DMS114 treated with DMSO at 0.1 percent for 48 hours (cell line): Measurements from ENCODE around the gene IL11RA.

Experiments
- DNase-seq: peaks from one replicate; lab custom pipeline; 2025; ENCODE audit not compliant: unreplicated experiment; lab: John Stamatoyannopoulos, UW

Gene IL11RA

DNA sequence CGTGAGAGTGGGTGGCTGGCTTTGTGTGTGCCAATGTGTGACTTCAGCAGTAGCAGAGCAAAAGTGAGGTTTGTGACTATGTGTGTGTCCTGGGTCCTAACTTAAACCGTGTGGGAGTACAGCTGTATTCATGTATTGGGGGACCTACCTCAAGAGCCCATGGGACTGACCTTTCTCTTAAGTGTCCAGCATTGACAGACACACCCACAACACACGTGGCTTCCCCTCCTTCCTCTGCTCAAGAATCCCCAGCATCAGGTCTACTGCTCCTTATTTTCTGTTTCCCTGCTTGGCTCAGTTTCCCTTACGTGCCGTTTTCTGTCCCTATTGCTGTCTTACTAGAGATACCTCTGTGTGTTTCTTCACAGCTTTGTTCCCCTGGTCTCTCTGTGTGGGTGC, 616 bp downstream of the IL11RA start:
- no peak for DNase-seq

DNA sequence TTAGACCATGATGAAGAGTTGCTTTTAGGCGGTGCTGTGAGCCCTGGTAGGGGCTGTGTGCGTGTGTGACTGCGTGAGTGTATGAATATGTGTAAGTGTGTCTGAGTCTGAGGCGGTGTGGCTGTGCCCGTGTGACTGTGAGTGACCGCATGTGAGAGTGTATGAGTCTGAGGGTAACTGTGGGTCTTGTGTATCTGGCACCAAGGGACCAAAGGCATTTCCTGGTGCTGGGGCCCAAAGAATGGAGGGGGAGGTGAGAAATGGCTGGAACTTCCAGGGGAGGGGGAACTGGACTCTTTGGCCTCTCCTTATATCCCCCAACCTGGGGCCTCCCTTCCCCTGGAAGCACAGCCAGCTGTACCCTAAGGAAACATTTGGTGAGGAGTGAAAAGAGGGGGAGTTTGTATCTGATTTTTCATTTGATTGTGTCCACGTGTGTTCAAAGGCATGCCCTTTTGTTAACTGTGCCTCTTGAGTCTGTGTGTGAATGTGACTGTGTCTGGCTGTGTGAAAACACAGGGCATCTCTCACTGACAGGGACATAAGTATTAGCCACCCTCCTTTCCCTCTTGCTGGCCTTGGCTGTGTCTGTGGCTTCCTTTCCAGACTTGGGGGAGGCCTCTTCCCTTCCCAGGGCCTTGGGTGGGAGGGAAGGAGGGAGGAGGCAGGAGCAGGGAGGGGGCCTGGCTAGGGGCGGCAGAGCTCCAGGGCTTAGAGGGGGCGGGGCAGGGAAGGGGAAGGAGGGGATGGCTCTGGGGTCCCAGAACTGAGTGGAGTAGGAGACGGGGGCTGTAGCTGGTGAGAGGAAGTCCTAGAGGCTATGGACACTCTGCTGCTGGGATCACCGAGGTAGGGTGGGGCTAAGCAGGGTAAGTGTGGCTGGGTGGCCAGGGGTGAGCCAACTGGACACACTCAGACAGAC, 1.4 kb downstream of the IL11RA start:
- no peak for DNase-seq

GRCh38 chr9:34654323-34655051, 2.5 kb downstream of the IL11RA start:
- no peak for DNase-seq

- no peak for DNase-seq
Observed at GRCh38 chr9:34655394-34655793, 3.4 kb downstream of the IL11RA start.

DNA sequence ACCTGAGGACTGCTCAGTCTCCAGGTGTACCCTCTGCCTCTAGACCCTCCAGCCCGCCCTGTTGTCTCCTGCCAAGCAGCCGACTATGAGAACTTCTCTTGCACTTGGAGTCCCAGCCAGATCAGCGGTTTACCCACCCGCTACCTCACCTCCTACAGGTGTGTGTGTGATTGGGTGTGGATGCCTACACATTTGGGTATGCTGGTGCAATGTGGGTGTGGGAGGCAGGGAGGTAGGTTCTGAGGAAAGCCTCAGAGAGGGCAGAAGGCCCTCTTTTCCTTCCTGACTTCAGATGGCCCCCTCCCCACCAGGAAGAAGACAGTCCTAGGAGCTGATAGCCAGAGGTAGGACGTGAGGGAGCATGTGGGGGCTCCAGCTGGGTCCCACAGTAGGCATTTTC, 5.0 kb downstream of the IL11RA start:
- DNase-seq: no peak

- no peak for DNase-seq
Observed at GRCh38 chr9:34658461-34658860, 6.5 kb downstream of the IL11RA start.

GRCh38 chr9:34659592-34660253, 7.7 kb downstream of the IL11RA start:
- DNase-seq: no peak

- DNase-seq: no peak
Observed at GRCh38 chr9:34662526-34663302, 10.7 kb downstream of the IL11RA start, which contains the start of gene CCL27. Gene CCL27 (minus strand): TSS chr9:34662657. CDS start chr9:34662633, 24 bp downstream.

DNA sequence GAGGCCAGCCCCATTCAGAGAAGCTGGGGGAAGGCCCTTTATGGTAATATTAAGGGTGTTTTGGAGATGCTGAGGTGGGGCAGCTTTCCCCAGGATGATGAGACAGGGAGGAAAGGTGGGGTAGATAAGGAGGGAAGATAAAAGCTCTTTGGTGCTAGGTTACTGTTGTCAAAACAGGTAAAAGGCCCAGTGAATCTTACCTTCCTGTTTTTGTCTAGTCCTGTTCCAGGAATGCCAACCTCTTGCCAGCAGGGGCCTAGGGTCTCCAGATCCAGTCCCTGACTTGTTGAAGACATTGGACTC, 11.3 kb downstream of the IL11RA start:
- DNase-seq: no peak

- peak; percentile 57 for DNase-seq
Observed at GRCh38 chr9:34664281-34665066, 12.5 kb downstream of the IL11RA start.

- no peak for DNase-seq
Observed at GRCh38 chr9:34665067-34665380, 13.0 kb downstream of the IL11RA start.

GRCh38 chr9:34665381-34666250, 13.6 kb downstream of the IL11RA start:
- peak; percentile 78 for DNase-seq

- DNase-seq: no peak
Observed at GRCh38 chr9:34669809-34670562, 18.0 kb downstream of the IL11RA start.

- DNase-seq: no peak
Observed at GRCh38 chr9:34671307-34671706, 19.3 kb downstream of the IL11RA start.

GRCh38 chr9:34674440-34674839, 22.5 kb downstream of the IL11RA start:
- no peak for DNase-seq

GRCh38 chr9:34675048-34675714, 23.2 kb downstream of the IL11RA start:
- DNase-seq: peak; percentile 70

- DNase-seq: no peak
Observed at GRCh38 chr9:34675869-34676268, 23.9 kb downstream of the IL11RA start.

DNA sequence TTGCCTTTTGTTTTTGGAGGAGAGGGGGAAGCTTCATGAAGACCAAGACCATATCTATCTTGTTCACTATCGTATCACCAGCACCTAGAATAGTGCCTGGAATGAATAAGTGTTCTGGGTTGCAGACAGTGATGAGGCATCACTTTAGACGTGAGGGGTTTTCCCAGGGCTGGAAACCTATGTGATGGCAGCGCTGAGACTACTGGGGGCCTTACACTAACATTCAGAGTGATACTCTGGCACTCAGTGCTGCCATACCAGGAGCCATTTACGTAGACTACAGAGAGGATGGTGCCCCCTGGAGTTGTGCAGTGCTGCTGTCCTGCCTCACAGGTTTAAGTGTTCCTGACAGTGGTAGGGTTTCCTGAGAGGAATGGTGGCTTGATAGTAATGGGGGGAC, 32.2 kb downstream of the IL11RA start:
- DNase-seq: no peak
